HL-60 (cell line): ENCODE data around the gene NUDT9.
"Not testable (repeated sequence)": the region's sequence is repeated elsewhere in the genome, so short reads cannot be mapped to it uniquely, and the experiment has no call there.

Experiments used
- DNase-seq, 2 experiments: peaks; one replicate each; pipeline ENCODE4 v3.0.0-alpha.2; 2010 to 2020; ENCODE audit warnings: low read depth in 1 of 2, low spot score in 1 of 2
- H3K27ac ChIP-seq: fragments of 250-450 bp; sonication (Bioruptor Pico); replicated peaks from 2 replicates; pipeline ENCODE4 v1.5.1; 2020; ENCODE audit warnings: mild to moderate bottlenecking, moderate library complexity
- H3K27me3 ChIP-seq: fragments of 250-450 bp; sonication (Bioruptor Pico); 2 replicates; pipeline ENCODE4 v1.5.1; 2021; ENCODE audit warnings: mild to moderate bottlenecking, moderate library complexity; ENCODE audit not compliant: insufficient read depth, poor library complexity, severe bottlenecking
- H3K4me3 ChIP-seq: replicated peaks from 2 replicates; pipeline ENCODE4 v1.5.1; 2011; ENCODE audit warnings: mild to moderate bottlenecking, control low read depth, low read length; ENCODE audit not compliant: insufficient read depth
- CTCF ChIP-seq: IDR thresholded peaks from one replicate; pipeline ENCODE4 v1.5.1; 2011; ENCODE audit warnings: low read length, control low read depth, inconsistent platforms; ENCODE audit not compliant: insufficient read depth
- GABPA ChIP-seq: IDR thresholded peaks from 2 replicates; pipeline ENCODE4 v1.6.1; 2012; ENCODE audit warnings: low read depth
- POLR2AphosphoS5 ChIP-seq: IDR thresholded peaks from 2 replicates; pipeline ENCODE4 v1.6.1; 2012; ENCODE audit warnings: low read depth
- SPI1 ChIP-seq: IDR thresholded peaks from 2 replicates; pipeline ENCODE4 v1.6.1; 2012; ENCODE audit warnings: low read depth, mild to moderate bottlenecking, borderline replicate concordance
- TF ChIP-seq, protein P1 (sequence below): IDR thresholded peaks from 2 replicates; pipeline ENCODE4 v1.6.1; 2012; ENCODE audit warnings: low read depth; ENCODE audit not compliant: insufficient replicate concordance

Gene NUDT9

GRCh38 chr4:87399954-87400353 lies 22.4 kb upstream of the NUDT9 start:
- no peak for DNase-seq
- no peak for TF ChIP-seq SPI1
- TF ChIP-seq POLR2AphosphoS5 = no peak
- TF ChIP-seq, protein P1, sequence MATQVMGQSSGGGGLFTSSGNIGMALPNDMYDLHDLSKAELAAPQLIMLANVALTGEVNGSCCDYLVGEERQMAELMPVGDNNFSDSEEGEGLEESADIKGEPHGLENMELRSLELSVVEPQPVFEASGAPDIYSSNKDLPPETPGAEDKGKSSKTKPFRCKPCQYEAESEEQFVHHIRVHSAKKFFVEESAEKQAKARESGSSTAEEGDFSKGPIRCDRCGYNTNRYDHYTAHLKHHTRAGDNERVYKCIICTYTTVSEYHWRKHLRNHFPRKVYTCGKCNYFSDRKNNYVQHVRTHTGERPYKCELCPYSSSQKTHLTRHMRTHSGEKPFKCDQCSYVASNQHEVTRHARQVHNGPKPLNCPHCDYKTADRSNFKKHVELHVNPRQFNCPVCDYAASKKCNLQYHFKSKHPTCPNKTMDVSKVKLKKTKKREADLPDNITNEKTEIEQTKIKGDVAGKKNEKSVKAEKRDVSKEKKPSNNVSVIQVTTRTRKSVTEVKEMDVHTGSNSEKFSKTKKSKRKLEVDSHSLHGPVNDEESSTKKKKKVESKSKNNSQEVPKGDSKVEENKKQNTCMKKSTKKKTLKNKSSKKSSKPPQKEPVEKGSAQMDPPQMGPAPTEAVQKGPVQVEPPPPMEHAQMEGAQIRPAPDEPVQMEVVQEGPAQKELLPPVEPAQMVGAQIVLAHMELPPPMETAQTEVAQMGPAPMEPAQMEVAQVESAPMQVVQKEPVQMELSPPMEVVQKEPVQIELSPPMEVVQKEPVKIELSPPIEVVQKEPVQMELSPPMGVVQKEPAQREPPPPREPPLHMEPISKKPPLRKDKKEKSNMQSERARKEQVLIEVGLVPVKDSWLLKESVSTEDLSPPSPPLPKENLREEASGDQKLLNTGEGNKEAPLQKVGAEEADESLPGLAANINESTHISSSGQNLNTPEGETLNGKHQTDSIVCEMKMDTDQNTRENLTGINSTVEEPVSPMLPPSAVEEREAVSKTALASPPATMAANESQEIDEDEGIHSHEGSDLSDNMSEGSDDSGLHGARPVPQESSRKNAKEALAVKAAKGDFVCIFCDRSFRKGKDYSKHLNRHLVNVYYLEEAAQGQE = no peak
- no peak for TF ChIP-seq CTCF
- TF ChIP-seq GABPA = no peak
- no peaks in the 10 kb centered on the region for H3K27me3 ChIP-seq
- H3K4me3 ChIP-seq = no peak overlapping the region
- H3K27ac ChIP-seq = no peak overlapping the region

GRCh38 chr4:87403732-87404131 lies 18.6 kb upstream of the NUDT9 start:
- H3K4me3 ChIP-seq = not testable (repeated sequence)

DNA sequence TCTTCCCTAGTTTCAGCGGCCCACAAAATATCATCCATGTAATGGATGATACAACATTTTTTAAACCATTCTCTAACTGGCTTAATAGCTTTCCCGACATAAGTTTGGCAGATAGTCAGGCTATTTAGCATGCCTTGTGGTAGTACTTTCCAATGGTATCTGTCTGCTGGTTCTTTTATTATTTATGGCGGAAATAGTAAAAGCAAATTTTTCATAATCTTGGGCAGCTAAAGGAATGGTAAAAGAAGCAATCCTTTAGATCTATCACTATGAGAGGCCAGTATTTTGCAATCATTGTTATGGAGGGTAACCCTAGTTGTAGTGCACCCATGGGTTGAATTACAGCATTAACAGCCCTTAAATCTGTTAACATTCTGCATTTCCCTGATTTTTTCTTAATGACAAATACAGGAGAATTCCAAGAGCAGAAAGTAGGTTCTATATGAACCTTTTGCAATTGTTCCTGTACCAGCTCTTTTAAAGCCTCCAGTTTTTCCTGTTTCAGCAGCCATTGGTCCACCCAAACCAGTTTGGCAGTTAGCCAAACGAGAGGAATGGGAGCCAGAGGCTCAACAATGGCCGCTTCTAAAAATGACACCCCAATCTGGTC lies 17.1 kb upstream of the NUDT9 start:
- Histone ChIP-seq H3K4me3 (no peak overlapping the region), H3K27me3 (no peaks in the 10 kb centered on the region), H3K27ac (no peak overlapping the region)
- no peak for TF ChIP-seq CTCF
- no peak for TF ChIP-seq POLR2AphosphoS5
- TF ChIP-seq, protein P1 = no peak
- no peak for TF ChIP-seq SPI1
- no peak for TF ChIP-seq GABPA
- no peak for DNase-seq

More at GRCh38 chr4:87403732-87404131, 18.6 kb upstream of the NUDT9 start:
- DNase-seq, H3K27ac ChIP-seq, H3K27me3 ChIP-seq: not testable (repeated sequence)

GRCh38 chr4:87406462-87406861 lies 15.9 kb upstream of the NUDT9 start:
- TF ChIP-seq, protein P1 = no peak
- TF ChIP-seq GABPA (peak; percentile 81), CTCF (no peak), POLR2AphosphoS5 (no peak), SPI1 (peak; percentile 49; the same call in 1 of the 2 replicates)
- Histone ChIP-seq H3K4me3 (no peak overlapping the region), H3K27me3 (no peaks in the 10 kb centered on the region), H3K27ac (peak overlapping the region; percentile 24; the same call in 1 of the 2 replicates)
- DNase-seq = peak in 1 of 2 experiments; percentile 32

DNA sequence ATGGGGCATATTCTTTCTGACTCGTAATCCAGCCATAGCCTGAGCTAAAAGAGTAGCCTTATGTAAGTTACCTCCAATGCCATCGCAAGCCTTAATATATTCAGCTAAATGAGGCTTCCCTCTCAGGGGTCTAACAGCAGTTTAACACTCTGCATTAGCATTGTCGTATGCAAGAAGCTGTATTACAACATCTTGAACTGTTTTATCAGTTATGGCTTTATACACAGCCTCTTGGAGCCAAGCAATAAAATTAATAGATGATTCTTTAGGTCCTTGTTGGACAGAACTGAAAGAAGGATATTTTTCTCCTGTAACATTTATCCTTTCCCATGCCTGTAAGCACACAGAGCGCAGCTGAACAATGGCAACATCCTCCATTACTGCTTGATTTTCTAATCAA lies 15.5 kb upstream of the NUDT9 start:
- H3K4me3 ChIP-seq, H3K27me3 ChIP-seq, H3K27ac ChIP-seq, DNase-seq: not testable (repeated sequence)
